ENCODE results near the gene TMEM269.
A peak's percentile ranks its signal among the peaks of the same experiment; 100 is the strongest.

TMEM269 gene

GRCh38 chr1:42844592-42845140 lies 59.9 kb downstream of the TMEM269 start:
- no peaks in the 10 kb centered on the region for H3K9me2 ChIP-seq (ENCODE audit: low read depth, low read length)
- H3K27ac ChIP-seq (ENCODE audit: low read depth, low read length, poor library complexity, severe bottlenecking): no peak overlapping the region
- H3K27me3 ChIP-seq (ENCODE audit: insufficient read depth, low read length): no peaks in the 10 kb centered on the region
- no peak overlapping the region for H3K9ac ChIP-seq (ENCODE audit: low read length)
- no peaks in the 10 kb centered on the region for H3K9me3 ChIP-seq (ENCODE audit: low read length)
- peaks cover 23% of the 10 kb centered on the region for H3K4me1 ChIP-seq (ENCODE audit: insufficient read depth, low read length, severe bottlenecking)
- H3K79me2 ChIP-seq (ENCODE audit: insufficient read depth, low read length): no peaks in the 10 kb centered on the region
- H3K36me3 ChIP-seq (ENCODE audit: insufficient read depth, low read length): peaks cover 17% of the 10 kb centered on the region
- H3K4me3 ChIP-seq (ENCODE audit: low read depth, low read length, poor library complexity, severe bottlenecking): no peak overlapping the region
- H3F3A ChIP-seq (ENCODE audit: insufficient read depth, low read length): no peaks in the 10 kb centered on the region
- no peak overlapping the region for H2AFZ ChIP-seq (ENCODE audit: low read length)
- TF ChIP-seq CTCF (IDR thresholded peaks at IDR 0.05; ENCODE audit: low read length) (no peak), EZH2 (IDR thresholded peaks at IDR 0.05; ENCODE audit: borderline replicate concordance, low read length) (no peak)
- H4K20me1 ChIP-seq (ENCODE audit: insufficient read depth, low read length): no peaks in the 10 kb centered on the region
- no peak overlapping the region for H3K4me2 ChIP-seq (ENCODE audit: low read length)

- no peaks in the 10 kb centered on the region for H3K9me2 ChIP-seq (ENCODE audit: low read depth, low read length)
- H3K36me3 ChIP-seq (ENCODE audit: insufficient read depth, low read length): peaks cover 22% of the 10 kb centered on the region
- no peaks in the 10 kb centered on the region for H3K27me3 ChIP-seq (ENCODE audit: insufficient read depth, low read length)
- no peak for TF ChIP-seq CTCF (IDR thresholded peaks at IDR 0.05; ENCODE audit: low read length)
- TF ChIP-seq EZH2 (IDR thresholded peaks at IDR 0.05; ENCODE audit: borderline replicate concordance, low read length): no peak
- no peak overlapping the region for H3K27ac ChIP-seq (ENCODE audit: low read depth, low read length, poor library complexity, severe bottlenecking)
- no peaks in the 10 kb centered on the region for H3K9me3 ChIP-seq (ENCODE audit: low read length)
- H4K20me1 ChIP-seq (ENCODE audit: insufficient read depth, low read length): no peaks in the 10 kb centered on the region
- peaks cover 23% of the 10 kb centered on the region for H3K4me1 ChIP-seq (ENCODE audit: insufficient read depth, low read length, severe bottlenecking)
- no peak overlapping the region for H2AFZ ChIP-seq (ENCODE audit: low read length)
- no peak overlapping the region for H3K9ac ChIP-seq (ENCODE audit: low read length)
- H3K4me3 ChIP-seq (ENCODE audit: low read depth, low read length, poor library complexity, severe bottlenecking): no peak overlapping the region
- no peak overlapping the region for H3K4me2 ChIP-seq (ENCODE audit: low read length)
- no peaks in the 10 kb centered on the region for H3K79me2 ChIP-seq (ENCODE audit: insufficient read depth, low read length)
- H3F3A ChIP-seq (ENCODE audit: insufficient read depth, low read length): no peaks in the 10 kb centered on the region
Observed at GRCh38 chr1:42845193-42845592, 60.4 kb downstream of the TMEM269 start.

GRCh38 chr1:42845866-42846256 lies 61.1 kb downstream of the TMEM269 start:
- Histone ChIP-seq H3K4me3 (ENCODE audit: low read depth, low read length, poor library complexity, severe bottlenecking) (peak overlapping the region; percentile 85), H3K36me3 (ENCODE audit: insufficient read depth, low read length) (peaks cover 29% of the 10 kb centered on the region), H3K9me3 (ENCODE audit: low read length) (0 out of 2 replicates have a peak, but pooled peaks cover 3% of the 10 kb centered on the region), H4K20me1 (ENCODE audit: insufficient read depth, low read length) (no peaks in the 10 kb centered on the region), H3K27me3 (ENCODE audit: insufficient read depth, low read length) (no peaks in the 10 kb centered on the region), H3K9me2 (ENCODE audit: low read depth, low read length) (no peaks in the 10 kb centered on the region), H3K4me1 (ENCODE audit: insufficient read depth, low read length, severe bottlenecking) (peaks cover 23% of the 10 kb centered on the region), H2AFZ (ENCODE audit: low read length) (peak overlapping the region; percentile 85), H3K27ac (ENCODE audit: low read depth, low read length, poor library complexity, severe bottlenecking) (no peak overlapping the region), H3F3A (ENCODE audit: insufficient read depth, low read length) (no peaks in the 10 kb centered on the region), H3K79me2 (ENCODE audit: insufficient read depth, low read length) (no peaks in the 10 kb centered on the region), H3K9ac (ENCODE audit: low read length) (peak overlapping the region; percentile 68), H3K4me2 (ENCODE audit: low read length) (peak overlapping the region; percentile 87)
- TF ChIP-seq EZH2 (IDR thresholded peaks at IDR 0.05; ENCODE audit: borderline replicate concordance, low read length): no peak
- no peak for TF ChIP-seq CTCF (IDR thresholded peaks at IDR 0.05; ENCODE audit: low read length)
